PFSK-1 (cell line): ENCODE measurements around the gene ECSCR.

Source experiments
- FOXP2 ChIP-seq: optimal IDR thresholded peaks from 2 replicates; pipeline ENCODE3; 2011; ENCODE audit warnings: borderline replicate concordance, control low read depth, inconsistent platforms; ENCODE audit not compliant: insufficient read depth; ENCODE audit errors: extremely low read length, extremely low read depth
- POLR2AphosphoS5 ChIP-seq: IDR thresholded peaks from 2 replicates; pipeline ENCODE4 v1.6.1; 2012; ENCODE audit warnings: low read depth, mild to moderate bottlenecking, control low read depth, low read length, moderate library complexity
- REST ChIP-seq, 2 experiments: IDR thresholded peaks; 2 replicates each; pipeline versions ENCODE4 v1.6.1 to v1.8.0; 2011 to 2012; ENCODE audit warnings: low read depth in 2 of 2, low read length in 2 of 2, control low read depth in 1 of 2, inconsistent platforms in 1 of 2, mild to moderate bottlenecking in 1 of 2, moderate library complexity in 1 of 2; ENCODE audit not compliant: insufficient read depth in 1 of 2
- SIN3A ChIP-seq: IDR thresholded peaks from 2 replicates; pipeline ENCODE4 v1.6.1; 2012; ENCODE audit warnings: mild to moderate bottlenecking, low read length, moderate library complexity, borderline replicate concordance; ENCODE audit not compliant: insufficient read depth
- TAF1 ChIP-seq: IDR thresholded peaks from 2 replicates; pipeline ENCODE4 v1.6.1; 2012; ENCODE audit warnings: low read length, control low read depth, borderline replicate concordance; ENCODE audit not compliant: insufficient read depth

DNA sequence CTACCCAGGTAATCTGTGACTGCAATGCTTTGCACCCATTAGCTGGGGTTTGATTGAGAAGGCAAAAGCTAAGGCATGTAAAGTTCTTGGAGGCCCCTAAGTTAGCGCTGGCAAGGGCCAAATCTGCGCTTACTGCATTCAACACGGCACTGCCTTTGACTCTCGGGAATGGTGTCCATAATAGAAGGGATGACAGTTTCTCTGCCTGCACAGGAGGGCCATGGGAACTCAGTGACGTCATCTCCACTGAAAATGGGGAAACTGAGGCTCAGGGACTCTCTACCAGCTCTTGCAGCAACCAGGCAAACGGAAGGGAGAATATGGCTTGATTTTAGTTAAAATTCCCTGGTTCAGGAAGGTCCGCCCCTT is 59.1 kb downstream of the ECSCR start:
- no peak for TF ChIP-seq REST (IDR thresholded peaks at IDR 0.05; ENCODE audit: insufficient read depth in 1 of 2, low read depth in 2 of 2, low read length in 2 of 2)
- no peak for TF ChIP-seq SIN3A
- no peak for TF ChIP-seq POLR2AphosphoS5
- no peak for TF ChIP-seq FOXP2
- TF ChIP-seq TAF1 = no peak
